Measurements from ENCODE around the gene FAM117A. TPM values are rescaled to one million over a fixed set of nuclear protein-coding genes. Genes with fewer than 3 reads are reported as not detected.

Gene FAM117A
- 0.80 to 1.3 TPM (median 1.2 TPM) in 5 replicates for total RNA-seq (2022; extraction: Qiagen RNA extraction)

DNA sequence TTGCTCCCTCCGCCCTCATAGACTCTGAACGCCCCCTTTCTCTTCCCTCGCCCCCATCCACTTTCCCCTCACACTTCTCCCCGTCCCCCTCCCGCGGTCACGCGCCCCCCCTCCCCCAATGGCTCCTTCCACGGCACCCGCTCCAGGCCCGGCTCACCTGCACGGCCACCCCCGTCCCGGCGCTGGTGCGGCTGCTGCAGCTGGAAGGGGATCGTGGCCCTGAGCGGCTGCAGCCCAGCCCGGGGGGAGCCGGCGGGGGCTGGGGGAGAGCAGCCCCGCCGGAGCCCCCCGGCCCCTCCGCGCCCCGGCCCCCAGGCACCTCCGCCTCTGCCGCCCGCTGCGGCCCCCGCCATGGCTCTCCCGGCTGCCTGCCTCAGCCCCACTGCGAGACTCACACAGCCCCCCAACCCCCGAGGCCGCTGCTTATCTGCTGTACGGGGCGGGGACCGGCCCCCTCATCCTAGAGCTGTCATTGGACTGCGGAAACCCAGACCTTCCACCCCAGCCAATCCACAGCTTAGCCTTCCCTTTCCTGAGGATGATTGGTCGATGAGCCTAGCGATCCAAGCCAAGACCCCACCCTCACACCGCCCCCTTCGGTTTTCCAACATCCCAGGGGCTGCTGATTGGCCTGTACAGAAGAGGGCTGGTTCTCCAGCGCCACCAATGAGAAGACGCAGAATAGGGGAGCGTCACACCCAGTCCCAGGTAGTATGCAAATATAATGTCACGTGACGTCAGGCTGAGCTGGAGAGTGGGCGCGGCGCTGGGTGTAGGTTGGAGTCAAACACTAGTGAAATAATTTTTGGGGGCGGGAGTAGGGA lies at the start of gene FAM117A:
TSS of gene FAM117A (minus strand) at position 397 of the 824 bp plus-strand sequence. CDS start at position 353, 44 bp downstream.

GRCh38 chr17:49788478-49789242 lies 24.7 kb upstream of the FAM117A start, which contains the start of gene KAT7:
Gene KAT7 (plus strand): TSS chr17:49788681. CDS start chr17:49788835, 154 bp downstream.

GRCh38 chr17:49707608-49708514 lies 56.1 kb downstream of the FAM117A start, which contains the start of gene SLC35B1:
Gene SLC35B1 (minus strand): TSS chr17:49707964. CDS start chr17:49707833, 131 bp downstream.

GRCh38 chr17:49677933-49678847 lies 85.7 kb downstream of the FAM117A start, which contains the start of gene SPOP:
Gene SPOP (minus strand): TSS chr17:49678097. CDS start chr17:49622810, 55,287 bp downstream.

Other genes with a start within 250 kb of the FAM117A start
- 0.23 to 0.37 TPM (median 0.31 TPM) in 5 replicates for gene NXPH3, start 188.3 kb downstream of the FAM117A start, total RNA-seq (2022; extraction: Qiagen RNA extraction)
- gene SPOP, start 86.0 kb downstream of the FAM117A start, total RNA-seq (2022; extraction: Qiagen RNA extraction): 36.4 to 41.0 TPM (median 38.9 TPM) in 5 replicates
- gene SLC35B1, start 56.2 kb downstream of the FAM117A start, total RNA-seq (2022; extraction: Qiagen RNA extraction): 84.9 to 102 TPM (median 89.2 TPM) in 5 replicates
- 25.9 to 30.2 TPM (median 28.0 TPM) in 5 replicates for gene KAT7, start 24.6 kb upstream of the FAM117A start, total RNA-seq (2022; extraction: Qiagen RNA extraction)
- not detected in 5 replicates for gene TAC4, start 83.9 kb upstream of the FAM117A start, total RNA-seq (2022; extraction: Qiagen RNA extraction)
- 1.7 to 4.3 TPM (median 3.6 TPM) in 5 replicates for gene DLX4, start 205.1 kb upstream of the FAM117A start, total RNA-seq (2022; extraction: Qiagen RNA extraction)
- gene DLX3, start 231.1 kb upstream of the FAM117A start, total RNA-seq (2022; extraction: Qiagen RNA extraction): 0.11 to 0.22 TPM (median 0.15 TPM) in 5 replicates

All from A549 treated with CORT108297 at 1 μM for 4 hours (cell line).